ENCODE data around the gene NEK1. TPM values are rescaled to one million over a fixed set of nuclear protein-coding genes. Genes with fewer than 3 reads are reported as not detected.
"Not testable (repeated sequence)": the region's sequence is repeated elsewhere in the genome, so short reads cannot be mapped to it uniquely, and the experiment has no call there.

Gene NEK1
- total and polyA plus RNA-seq, 3 donors from 2014 or later, result 10.3 to 27.9 (median 25.5) TPM

DNA sequence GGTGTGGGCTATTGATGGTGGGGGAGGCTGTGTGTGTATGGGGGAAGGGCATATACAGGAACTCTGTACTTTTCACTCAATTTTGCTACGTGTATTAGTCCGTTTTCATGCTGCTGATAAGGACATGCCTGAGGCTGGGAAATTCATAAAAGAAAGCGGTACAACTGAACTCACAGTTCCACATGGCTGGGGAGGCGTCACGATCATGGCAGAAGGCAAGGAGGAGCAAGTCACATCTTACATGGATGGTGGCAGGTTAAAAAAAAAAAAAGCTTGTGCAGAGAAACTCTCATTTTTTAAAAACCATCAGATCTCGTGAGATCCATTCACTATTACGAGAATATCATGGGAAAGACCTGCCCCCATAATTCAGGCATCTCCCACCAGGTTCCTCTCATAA lies 152.3 kb downstream of the NEK1 start:
- no peak overlapping the region for H3K4me3 ChIP-seq
- no peaks in the 10 kb centered on the region for H3K9me3 ChIP-seq
- no peak for DNase-seq
- no peaks in the 10 kb centered on the region for H3K4me1 ChIP-seq
- H3K36me3 ChIP-seq (ENCODE audit: low read depth, missing control alignments), result no peaks in the 10 kb centered on the region
- no peak overlapping the region for H3K27ac ChIP-seq
- H3K27me3 ChIP-seq, result no peaks in the 10 kb centered on the region
- WGBS, 2 donors, result 92 to 96% methylated on average over 7 of the region's 7 CpGs
- intact Hi-C loops (cut with DNase I; ENCODE audit: low total_unique reads), result no loop called here
- TF ChIP-seq POLR2A (IDR thresholded peaks at IDR 0.05), result no peak
- TF ChIP-seq, protein P1, sequence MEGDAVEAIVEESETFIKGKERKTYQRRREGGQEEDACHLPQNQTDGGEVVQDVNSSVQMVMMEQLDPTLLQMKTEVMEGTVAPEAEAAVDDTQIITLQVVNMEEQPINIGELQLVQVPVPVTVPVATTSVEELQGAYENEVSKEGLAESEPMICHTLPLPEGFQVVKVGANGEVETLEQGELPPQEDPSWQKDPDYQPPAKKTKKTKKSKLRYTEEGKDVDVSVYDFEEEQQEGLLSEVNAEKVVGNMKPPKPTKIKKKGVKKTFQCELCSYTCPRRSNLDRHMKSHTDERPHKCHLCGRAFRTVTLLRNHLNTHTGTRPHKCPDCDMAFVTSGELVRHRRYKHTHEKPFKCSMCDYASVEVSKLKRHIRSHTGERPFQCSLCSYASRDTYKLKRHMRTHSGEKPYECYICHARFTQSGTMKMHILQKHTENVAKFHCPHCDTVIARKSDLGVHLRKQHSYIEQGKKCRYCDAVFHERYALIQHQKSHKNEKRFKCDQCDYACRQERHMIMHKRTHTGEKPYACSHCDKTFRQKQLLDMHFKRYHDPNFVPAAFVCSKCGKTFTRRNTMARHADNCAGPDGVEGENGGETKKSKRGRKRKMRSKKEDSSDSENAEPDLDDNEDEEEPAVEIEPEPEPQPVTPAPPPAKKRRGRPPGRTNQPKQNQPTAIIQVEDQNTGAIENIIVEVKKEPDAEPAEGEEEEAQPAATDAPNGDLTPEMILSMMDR (IDR thresholded peaks at IDR 0.05), result no peak

DNA sequence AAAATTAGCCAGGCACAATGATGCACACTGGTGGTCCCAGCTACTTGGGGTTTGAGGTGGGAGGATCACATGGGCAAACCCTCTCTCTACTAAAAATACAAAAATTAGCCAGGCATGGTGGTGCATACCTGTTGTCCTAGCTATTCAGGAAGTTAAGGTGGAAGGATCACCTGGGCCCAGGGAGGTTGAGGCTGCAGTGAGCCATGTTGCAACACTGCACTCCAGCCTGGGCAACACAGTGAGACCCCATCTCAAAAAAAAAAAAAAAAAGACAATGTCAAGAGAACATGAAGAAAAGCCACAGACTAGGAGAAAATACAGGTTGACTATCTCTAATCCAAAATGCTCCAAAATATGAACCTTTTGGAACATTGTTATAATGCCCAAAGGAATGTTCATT lies 153.8 kb downstream of the NEK1 start:
- Histone ChIP-seq H3K36me3 (ENCODE audit: low read depth, missing control alignments) (no peaks in the 10 kb centered on the region), H3K4me1 (no peaks in the 10 kb centered on the region), H3K27ac (no peak overlapping the region), H3K27me3 (no peaks in the 10 kb centered on the region), H3K9me3 (no peaks in the 10 kb centered on the region), H3K4me3 (no peak overlapping the region)
- TF ChIP-seq, protein P1 (IDR thresholded peaks at IDR 0.05), result no peak
- TF ChIP-seq POLR2A (IDR thresholded peaks at IDR 0.05), result no peak
- intact Hi-C loops (cut with DNase I; ENCODE audit: low total_unique reads), result no loop called here
- DNase-seq, result no peak

DNA sequence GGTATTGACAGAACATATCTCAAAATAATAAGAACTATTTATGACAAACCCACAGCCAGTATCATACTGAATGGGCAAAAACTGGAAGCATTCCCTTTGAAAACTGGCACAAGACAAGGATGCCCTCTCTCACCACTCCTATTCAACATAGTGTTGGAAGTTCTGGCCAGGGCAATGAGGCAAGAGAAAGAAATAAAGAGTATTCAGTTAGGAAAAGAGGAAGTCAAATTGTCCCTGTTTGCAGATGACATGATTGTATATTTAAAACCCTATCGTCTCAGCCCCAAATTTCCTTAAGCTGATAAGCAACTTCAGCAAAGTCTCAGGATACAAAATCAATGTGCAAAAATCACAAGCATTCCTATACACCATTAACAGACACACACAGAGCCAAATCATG lies 159.7 kb downstream of the NEK1 start:
- H3K4me3 ChIP-seq; intact Hi-C loops (cut with DNase I; ENCODE audit: low total_unique reads); H3K27me3 ChIP-seq; H3K4me1 ChIP-seq; H3K36me3 ChIP-seq (ENCODE audit: low read depth, missing control alignments); DNase-seq; H3K9me3 ChIP-seq; H3K27ac ChIP-seq: not testable (repeated sequence)
- WGBS, 2 donors, result 92 to 94% methylated on average over 1 of the region's 1 CpG

DNA sequence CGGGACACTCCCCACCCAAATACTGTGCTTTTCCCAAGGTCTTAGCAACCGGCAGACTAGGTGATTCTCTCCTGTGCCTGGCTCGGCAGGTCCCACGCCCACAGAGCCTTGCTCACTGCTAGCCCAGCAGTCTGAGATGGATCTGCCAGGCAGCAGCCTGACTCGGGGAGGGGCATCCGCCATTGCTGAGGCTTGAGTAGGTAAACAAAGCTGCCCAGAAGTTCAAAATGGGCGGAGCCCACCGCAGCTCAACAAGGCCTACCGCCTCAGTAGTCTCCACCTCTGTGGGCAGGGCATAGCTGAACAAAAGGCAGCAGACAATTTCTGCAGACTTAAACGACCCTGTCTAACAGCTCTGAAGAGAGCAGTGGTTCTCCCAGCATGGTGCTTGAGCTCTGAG lies 163.4 kb downstream of the NEK1 start:
- H3K36me3 ChIP-seq (ENCODE audit: low read depth, missing control alignments); DNase-seq; H3K27ac ChIP-seq; H3K4me3 ChIP-seq; H3K9me3 ChIP-seq; H3K27me3 ChIP-seq; intact Hi-C loops (cut with DNase I; ENCODE audit: low total_unique reads); H3K4me1 ChIP-seq: not testable (repeated sequence)
- 78 to 84% methylated on average over 7 to 10 of the region's 10 CpGs for WGBS, 2 donors

DNA sequence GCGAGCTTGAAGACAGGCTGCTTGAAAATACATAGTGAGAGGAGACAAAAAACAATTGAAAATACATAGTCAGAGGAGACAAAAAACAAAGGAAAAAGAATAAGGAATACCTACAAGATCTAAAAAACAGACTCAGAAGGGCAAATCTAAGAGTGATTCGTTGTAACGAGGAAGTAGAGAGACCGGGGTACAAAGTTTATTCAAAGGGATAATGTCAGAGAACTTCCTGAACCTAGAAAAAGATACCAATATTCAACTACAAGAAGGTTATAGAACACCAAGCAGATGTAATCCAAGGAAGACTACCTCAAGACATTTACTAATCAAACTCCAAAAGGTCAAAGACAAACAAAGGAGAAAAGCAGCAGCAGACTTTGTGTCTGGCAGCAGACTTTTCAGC lies 165.6 kb downstream of the NEK1 start:
- 96 to 98% methylated on average over 4 of the region's 4 CpGs for WGBS, 2 donors
- Histone ChIP-seq H3K9me3 (no peaks in the 10 kb centered on the region), H3K36me3 (ENCODE audit: low read depth, missing control alignments) (no peaks in the 10 kb centered on the region), H3K27ac (no peak overlapping the region), H3K4me1 (no peaks in the 10 kb centered on the region), H3K27me3 (no peaks in the 10 kb centered on the region), H3K4me3 (no peak overlapping the region)
- no peak for TF ChIP-seq POLR2A (IDR thresholded peaks at IDR 0.05)
- TF ChIP-seq, protein P1 (IDR thresholded peaks at IDR 0.05), result no peak
- intact Hi-C loops (cut with DNase I; ENCODE audit: low total_unique reads), result no loop called here
- DNase-seq, result no peak

DNA sequence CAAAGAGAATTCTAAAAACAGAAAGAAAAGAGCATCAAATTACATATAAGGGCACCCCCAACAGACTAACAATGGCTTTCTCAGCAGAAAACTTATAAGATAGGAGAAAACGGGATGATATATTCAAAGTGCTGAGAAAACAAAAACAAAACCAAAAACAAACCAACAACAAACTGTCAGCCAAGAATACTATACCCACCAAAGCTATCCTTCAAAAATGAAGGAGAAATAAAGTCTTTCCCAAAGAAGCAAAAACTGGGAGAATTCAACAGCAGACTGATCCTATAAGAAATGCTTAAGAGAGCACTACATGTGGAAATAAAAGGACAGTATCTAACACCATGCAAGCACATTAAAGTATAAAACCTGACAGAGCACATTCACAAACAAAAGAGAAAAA lies 168.6 kb downstream of the NEK1 start:
- H3K27me3 ChIP-seq, result no peaks in the 10 kb centered on the region
- H3K9me3 ChIP-seq, result no peaks in the 10 kb centered on the region
- H3K4me1 ChIP-seq, result no peaks in the 10 kb centered on the region
- no peak for TF ChIP-seq POLR2A (IDR thresholded peaks at IDR 0.05)
- TF ChIP-seq, protein P1 (IDR thresholded peaks at IDR 0.05), result no peak
- no peaks in the 10 kb centered on the region for H3K36me3 ChIP-seq (ENCODE audit: low read depth, missing control alignments)
- H3K27ac ChIP-seq, result no peak overlapping the region
- intact Hi-C loops (cut with DNase I; ENCODE audit: low total_unique reads), result no loop called here
- WGBS, 2 donors, result 100% methylated on average over 1 of the region's 1 CpG
- no peak for DNase-seq
- no peak overlapping the region for H3K4me3 ChIP-seq

All from testis (tissue), 3 donors.